Esophagus squamous epithelium (tissue), 5 donors: ENCODE results near the gene SLC33A1. TPM values are rescaled to one million over a fixed set of nuclear protein-coding genes. Genes with fewer than 3 reads are reported as not detected.

ENCODE experiments used
- DNase-seq: peaks from one replicate; lab custom pipeline; 2025; lab: John Stamatoyannopoulos, UW
- H3K27ac ChIP-seq, 4 donors: fragments of 200-600 bp; sonication (generic); one replicate each; pipeline ENCODE4 v1.5.1; 2016 to 2019; ENCODE audit warnings: mild to moderate bottlenecking in 1 of 4
- H3K27me3 ChIP-seq, 4 donors: fragments of 200-600 bp; sonication (generic); 1 replicate in 3 of 4; 2 replicates in 1 of 4; pipeline versions ENCODE4 v1.5.1 to v1.6.0; 2017 to 2021; ENCODE audit warnings: antibody characterized with exemption in 1 of 4
- H3K36me3 ChIP-seq, 3 donors: fragments of 200-600 bp; sonication (generic); one replicate each; pipeline ENCODE4 v1.5.1; 2016 to 2019
- H3K4me1 ChIP-seq, 3 donors: fragments of 200-600 bp; sonication (generic); one replicate each; pipeline ENCODE4 v1.5.1; 2017 to 2019
- H3K4me3 ChIP-seq, 4 donors: fragments of 200-600 bp; sonication (generic); 1 replicate in 3 of 4; 2 replicates in 1 of 4; pipeline ENCODE4 v1.5.1; 2016 to 2019; ENCODE audit warnings: mild to moderate bottlenecking in 2 of 4, moderate library complexity in 1 of 4
- H3K9me3 ChIP-seq, 3 donors: fragments of 200-600 bp; sonication (generic); one replicate each; pipeline ENCODE4 v1.5.1; 2016 to 2019
- CTCF ChIP-seq, 6 experiments: fragments of 450-650 bp in 4 of 6; fragments of 200-600 bp in 2 of 6; sonication (generic) in 2 of 6; IDR thresholded peaks; one replicate each; pipeline ENCODE4 v1.5.1; 2016 to 2019; ENCODE audit warnings: antibody characterized with exemption in 6 of 6, mild to moderate bottlenecking in 4 of 6, moderate library complexity in 4 of 6
- POLR2A ChIP-seq, 4 donors: fragments of 450-650 bp; IDR thresholded peaks; one replicate each; pipeline ENCODE4 v1.6.1; 2017; ENCODE audit warnings: antibody characterized with exemption in 4 of 4, mild to moderate bottlenecking in 4 of 4, moderate library complexity in 3 of 4
- WGBS, 2 donors: methylation state at CpG; one replicate each; pipeline ENCODE4 v1.1.5; 2018; 5-methylcytosine and 5-hydroxymethylcytosine counted together
- intact Hi-C: fragments of 100-400 bp; cut with DNase I; formaldehyde crosslinking; loops from one replicate; pipeline ENCODE4 v1.15.0; 2022
- total RNA-seq, 4 donors: library from RNA; depleted of rRNA; stranded (reverse); fragments of >200 nt; gene quantifications; one replicate each; pipeline ENCODE4 v1.1.0, GENCODE V29; 2016
- donor health status: DM: yes; HTN: yes; CAD: no.

Gene SLC33A1
- total RNA-seq, 4 donors from 2014 or later = 16.3 to 22.0 (median 21.8) TPM

GRCh38 chr3:155780291-155780690 lies 73.9 kb downstream of the SLC33A1 start:
- intact Hi-C loops = no loop called here
- Histone ChIP-seq H3K4me1 (no peaks in the 10 kb centered on the region), H3K27me3 (no peaks in the 10 kb centered on the region), H3K9me3 (no peaks in the 10 kb centered on the region), H3K4me3 (no peak overlapping the region), H3K27ac (no peak overlapping the region), H3K36me3 (peaks cover 0 to 36% (median 0%) of the 10 kb centered on the region in 3 donors)
- TF ChIP-seq POLR2A (IDR thresholded peaks at IDR 0.05) = no peak
- TF ChIP-seq CTCF (IDR thresholded peaks at IDR 0.05) = no peak
- DNase-seq = no peak

- H3K4me1 ChIP-seq = no peaks in the 10 kb centered on the region
- TF ChIP-seq POLR2A (IDR thresholded peaks at IDR 0.05) = no peak
- no peak for TF ChIP-seq CTCF (IDR thresholded peaks at IDR 0.05)
These were observed 75.8 kb downstream of the SLC33A1 start for GRCh38 chr3:155778462-155778861.

GRCh38 chr3:155772801-155773200 lies 81.4 kb downstream of the SLC33A1 start:
- no peaks in the 10 kb centered on the region for H3K4me1 ChIP-seq
- TF ChIP-seq POLR2A (IDR thresholded peaks at IDR 0.05) (no peak), CTCF (IDR thresholded peaks at IDR 0.05) (no peak)
- intact Hi-C loops = no loop called here
- H3K27ac ChIP-seq = no peak overlapping the region
- 73 to 86% methylated on average over 1 of the region's 1 CpG for WGBS, 2 donors
- DNase-seq = no peak
- no peak overlapping the region for H3K4me3 ChIP-seq
- no peaks in the 10 kb centered on the region for H3K27me3 ChIP-seq
- no peaks in the 10 kb centered on the region for H3K9me3 ChIP-seq
- peaks cover 0 to 15% (median 0%) of the 10 kb centered on the region in 3 donors for H3K36me3 ChIP-seq

More at GRCh38 chr3:155778462-155778861, 75.8 kb downstream of the SLC33A1 start:
- H3K27ac ChIP-seq = no peak overlapping the region
- intact Hi-C loops = no loop called here
- H3K9me3 ChIP-seq = no peaks in the 10 kb centered on the region
- H3K27me3 ChIP-seq = no peaks in the 10 kb centered on the region
- peaks cover 0 to 33% (median 0%) of the 10 kb centered on the region in 3 donors for H3K36me3 ChIP-seq
- DNase-seq = no peak
- no peak overlapping the region for H3K4me3 ChIP-seq

GRCh38 chr3:155771126-155771525 lies 83.1 kb downstream of the SLC33A1 start:
- no peaks in the 10 kb centered on the region for H3K4me1 ChIP-seq
- intact Hi-C loops = no loop called here
- peaks cover 0 to 20% (median 0%) of the 10 kb centered on the region in 3 donors for H3K36me3 ChIP-seq
- no peak overlapping the region for H3K4me3 ChIP-seq
- DNase-seq = no peak
- no peak for TF ChIP-seq POLR2A (IDR thresholded peaks at IDR 0.05)
- TF ChIP-seq CTCF (IDR thresholded peaks at IDR 0.05) = no peak
- H3K27me3 ChIP-seq = no peaks in the 10 kb centered on the region
- 85 to 97% methylated on average over 4 to 6 of the region's 6 CpGs for WGBS, 2 donors
- no peak overlapping the region for H3K27ac ChIP-seq
- no peaks in the 10 kb centered on the region for H3K9me3 ChIP-seq

Other genes with a start within 250 kb of the SLC33A1 start
- 1 to 10 TPM in 1 of 4 donors, under 1 TPM in 3; 0.19 to 2.1 (median 0.28) TPM for gene PLCH1, start 109.4 kb downstream of the SLC33A1 start, total RNA-seq
- 1 to 10 TPM in 1 of 4 donors, under 1 TPM in 3; 0.44 to 1.3 (median 0.58) TPM for gene C3orf33, start 48.1 kb downstream of the SLC33A1 start, total RNA-seq
- gene GMPS, start 16.2 kb upstream of the SLC33A1 start, total RNA-seq = 10 to 100 TPM; 14.3 to 47.9 (median 36.8) TPM